Measurements from ENCODE around the gene CAMTA1.

DNA sequence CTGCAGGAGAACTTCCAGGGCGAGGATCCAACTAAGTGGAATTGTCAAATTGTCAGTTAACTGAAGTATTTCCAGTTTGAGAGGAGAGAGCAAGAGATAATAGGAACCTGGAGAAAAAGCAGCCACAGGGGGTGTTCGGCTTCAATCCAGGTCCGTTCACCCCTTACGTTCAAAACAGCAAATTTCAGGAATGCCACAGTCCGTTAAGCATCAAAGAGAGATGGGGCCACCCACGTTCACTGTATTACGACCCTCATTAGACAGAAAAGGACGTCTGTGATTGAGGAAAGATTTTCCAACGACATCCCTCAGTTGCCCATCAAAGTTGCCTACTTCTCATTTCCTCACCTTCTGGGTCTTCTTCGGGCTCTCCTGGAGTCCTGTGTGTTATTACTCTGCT is 563.3 kb downstream of the CAMTA1 start:
- TF ChIP-seq EP300 (IDR thresholded peaks at IDR 0.05) = no peak
- TF ChIP-seq, protein P1, sequence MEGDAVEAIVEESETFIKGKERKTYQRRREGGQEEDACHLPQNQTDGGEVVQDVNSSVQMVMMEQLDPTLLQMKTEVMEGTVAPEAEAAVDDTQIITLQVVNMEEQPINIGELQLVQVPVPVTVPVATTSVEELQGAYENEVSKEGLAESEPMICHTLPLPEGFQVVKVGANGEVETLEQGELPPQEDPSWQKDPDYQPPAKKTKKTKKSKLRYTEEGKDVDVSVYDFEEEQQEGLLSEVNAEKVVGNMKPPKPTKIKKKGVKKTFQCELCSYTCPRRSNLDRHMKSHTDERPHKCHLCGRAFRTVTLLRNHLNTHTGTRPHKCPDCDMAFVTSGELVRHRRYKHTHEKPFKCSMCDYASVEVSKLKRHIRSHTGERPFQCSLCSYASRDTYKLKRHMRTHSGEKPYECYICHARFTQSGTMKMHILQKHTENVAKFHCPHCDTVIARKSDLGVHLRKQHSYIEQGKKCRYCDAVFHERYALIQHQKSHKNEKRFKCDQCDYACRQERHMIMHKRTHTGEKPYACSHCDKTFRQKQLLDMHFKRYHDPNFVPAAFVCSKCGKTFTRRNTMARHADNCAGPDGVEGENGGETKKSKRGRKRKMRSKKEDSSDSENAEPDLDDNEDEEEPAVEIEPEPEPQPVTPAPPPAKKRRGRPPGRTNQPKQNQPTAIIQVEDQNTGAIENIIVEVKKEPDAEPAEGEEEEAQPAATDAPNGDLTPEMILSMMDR (IDR thresholded peaks at IDR 0.05) = no peak

All from stomach (tissue), 4 donors.